Mesothelial cell of epicardium (in vitro differentiated cells): Measurements from ENCODE around the gene GPR157. TPM values are rescaled to one million over a fixed set of nuclear protein-coding genes. Genes with fewer than 3 reads are reported as not detected.

Source experiments
- DNase-seq, 2 experiments: peaks; one replicate each; pipeline ENCODE4 v3.0.0; 2021; ENCODE audit warnings: low spot score in 2 of 2; ENCODE audit not compliant: unreplicated experiment in 2 of 2
- H3K27ac Mint-ChIP-seq: 2 replicates; pipeline ENCODE4 v1.8.0; 2021; ENCODE audit warnings: mixed read lengths
- H3K27me3 Mint-ChIP-seq: 2 replicates; pipeline ENCODE4 v1.8.0; 2021; ENCODE audit warnings: low read depth, mixed read lengths
- H3K36me3 Mint-ChIP-seq: 2 replicates; pipeline ENCODE4 v1.8.0; 2021; ENCODE audit warnings: mixed read lengths
- H3K4me1 Mint-ChIP-seq: 2 replicates; pipeline ENCODE4 v1.8.0; 2021; ENCODE audit warnings: mixed read lengths
- H3K4me3 Mint-ChIP-seq: 2 replicates; pipeline ENCODE4 v1.8.0; 2021; ENCODE audit warnings: mild to moderate bottlenecking, moderate library complexity, mixed read lengths
- H3K9me3 Mint-ChIP-seq: 2 replicates; pipeline ENCODE4 v1.8.0; 2021; ENCODE audit warnings: mixed read lengths
- CTCF ChIP-seq: fragments of 200-600 bp; sonication (generic); IDR thresholded peaks from one replicate; pipeline ENCODE4 v1.5.0; 2021; ENCODE audit warnings: antibody characterized with exemption; ENCODE audit not compliant: unreplicated experiment
- total RNA-seq: library from RNA; stranded (reverse); gene quantifications from 3 replicates; pipeline ENCODE4 v1.2.1, GENCODE V29; 2021

The GPR157 gene
- total RNA-seq, 1 donor from 2014 or later = 8.3 TPM

- no peak for TF ChIP-seq CTCF
- Mint-ChIP-seq H3K36me3 (no peaks in the 10 kb centered on the region), H3K4me1 (peaks cover 6% of the 10 kb centered on the region), H3K4me3 (no peak overlapping the region), H3K9me3 (no peaks in the 10 kb centered on the region), H3K27me3 (peaks cover 9% of the 10 kb centered on the region), H3K27ac (no peak overlapping the region)
- DNase-seq = no peak
Observed at GRCh38 chr1:9050803-9051202, 78.1 kb downstream of the GPR157 start.

Other genes with a start within 250 kb of the GPR157 start
- not detected in 3 replicates for gene CA6, start 183.2 kb downstream of the GPR157 start, total RNA-seq
- gene SLC2A7, start 102.7 kb downstream of the GPR157 start, total RNA-seq = not detected in 3 replicates
- gene SLC2A5, start 59.5 kb downstream of the GPR157 start, total RNA-seq = 0.07 to 0.13 TPM (median 0.11 TPM) in 3 replicates
- gene H6PD, start 105.7 kb upstream of the GPR157 start, total RNA-seq = 71.2 to 74.6 TPM (median 73.1 TPM) in 3 replicates
- gene SPSB1, start 163.8 kb upstream of the GPR157 start, total RNA-seq = 22.0 to 24.8 TPM (median 23.9 TPM) in 3 replicates